HG02763 (cell line): ENCODE results near the gene EIF6.

Experiments
- ATAC-seq: cut with Tn5 transposase; IDR thresholded peaks from one replicate; pipeline ENCODE4 v1.9.1; 2021; ENCODE audit warnings: mild to moderate bottlenecking, moderate library complexity; ENCODE audit not compliant: unreplicated experiment

The EIF6 gene

GRCh38 chr20:35314816-35315631 is 30.5 kb upstream of the EIF6 start:
- ATAC-seq = no peak

DNA sequence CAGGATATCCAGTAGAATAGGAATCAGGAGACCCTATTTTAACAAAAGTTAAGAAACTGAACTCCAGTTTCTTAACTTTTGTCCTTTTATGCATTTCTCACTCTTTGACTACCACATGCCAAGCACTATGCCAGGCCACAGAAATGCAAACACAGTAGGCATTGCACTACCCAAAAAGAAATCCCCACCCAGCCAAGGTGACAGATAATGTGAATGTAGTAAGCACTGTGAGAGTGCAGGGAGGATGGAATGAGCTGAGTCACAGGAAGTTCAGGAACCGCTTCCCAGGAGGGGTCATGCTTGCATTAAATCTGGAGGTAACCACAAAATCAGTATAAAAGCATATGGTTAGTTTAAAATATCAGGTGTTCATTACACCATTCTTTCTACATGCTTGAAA is 27.7 kb upstream of the EIF6 start:
- ATAC-seq = no peak

DNA sequence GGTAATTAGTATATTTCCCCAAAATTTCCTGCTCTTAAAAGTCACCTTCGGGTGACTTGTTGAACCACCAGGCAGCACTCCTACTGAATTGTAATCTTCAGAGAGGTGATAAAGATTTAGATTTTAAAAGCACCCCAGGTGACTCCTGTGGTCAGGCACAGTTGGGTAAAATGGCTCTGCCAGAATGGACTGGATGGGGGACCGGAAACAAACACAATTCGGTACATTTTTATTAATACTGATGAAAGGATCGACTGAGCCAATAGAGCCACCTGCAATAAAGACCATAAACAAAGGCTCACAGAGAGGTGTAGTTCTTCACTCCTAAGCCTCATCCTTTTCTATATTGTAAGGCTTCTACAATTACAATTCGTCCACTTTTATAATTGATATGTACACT is 27.2 kb upstream of the EIF6 start:
- no peak for ATAC-seq

GRCh38 chr20:35311409-35311808 is 26.8 kb upstream of the EIF6 start:
- ATAC-seq = no peak

- ATAC-seq = no peak
Observed at GRCh38 chr20:35307666-35308653, 23.4 kb upstream of the EIF6 start.

- ATAC-seq = no peak
Observed at GRCh38 chr20:35306931-35307517, 22.5 kb upstream of the EIF6 start.

- no peak for ATAC-seq
Observed at GRCh38 chr20:35305682-35306556, 21.3 kb upstream of the EIF6 start.

DNA sequence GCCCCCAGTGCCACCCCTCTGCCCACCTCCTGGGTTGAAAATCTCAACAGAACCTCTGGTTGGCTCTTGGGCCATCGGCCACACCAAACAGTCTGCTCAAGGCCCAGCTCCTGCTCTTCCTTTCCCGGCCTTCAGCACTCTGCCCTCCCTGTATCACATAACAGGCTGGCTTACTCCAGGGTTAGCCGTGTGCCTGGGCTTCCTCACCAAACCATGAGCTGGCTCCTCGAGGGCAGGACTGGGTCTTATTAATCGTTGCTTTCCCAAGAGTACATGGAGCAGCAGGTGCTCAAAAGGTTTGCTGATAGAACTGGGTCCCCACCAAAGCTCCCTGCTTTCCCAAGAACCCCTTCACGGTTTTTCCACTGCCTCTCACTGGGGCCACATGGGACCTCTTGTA is 20.4 kb upstream of the EIF6 start:
- no peak for ATAC-seq

GRCh38 chr20:35303735-35304491 is 19.3 kb upstream of the EIF6 start:
- no peak for ATAC-seq

DNA sequence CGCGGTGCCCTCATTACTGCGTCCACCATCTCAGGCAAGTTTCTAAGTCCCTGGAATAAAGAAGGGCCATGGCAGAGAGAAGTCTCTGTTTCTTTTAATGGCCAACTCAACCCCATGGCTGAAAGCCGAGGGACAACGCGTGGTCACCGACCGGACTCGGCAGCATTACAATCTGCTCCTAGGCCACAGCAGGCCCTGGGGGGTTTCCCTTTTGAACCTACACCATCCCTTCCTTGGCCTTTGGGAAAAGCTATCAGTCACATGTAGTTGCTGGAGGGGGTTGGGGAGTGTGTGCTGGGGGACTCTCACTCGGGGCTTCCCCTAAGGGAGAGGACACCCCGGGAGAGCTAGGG is 18.8 kb upstream of the EIF6 start:
- no peak for ATAC-seq

- no peak for ATAC-seq
Observed at GRCh38 chr20:35302421-35303335, 18.1 kb upstream of the EIF6 start.

GRCh38 chr20:35301426-35301825 is 16.9 kb upstream of the EIF6 start:
- no peak for ATAC-seq

DNA sequence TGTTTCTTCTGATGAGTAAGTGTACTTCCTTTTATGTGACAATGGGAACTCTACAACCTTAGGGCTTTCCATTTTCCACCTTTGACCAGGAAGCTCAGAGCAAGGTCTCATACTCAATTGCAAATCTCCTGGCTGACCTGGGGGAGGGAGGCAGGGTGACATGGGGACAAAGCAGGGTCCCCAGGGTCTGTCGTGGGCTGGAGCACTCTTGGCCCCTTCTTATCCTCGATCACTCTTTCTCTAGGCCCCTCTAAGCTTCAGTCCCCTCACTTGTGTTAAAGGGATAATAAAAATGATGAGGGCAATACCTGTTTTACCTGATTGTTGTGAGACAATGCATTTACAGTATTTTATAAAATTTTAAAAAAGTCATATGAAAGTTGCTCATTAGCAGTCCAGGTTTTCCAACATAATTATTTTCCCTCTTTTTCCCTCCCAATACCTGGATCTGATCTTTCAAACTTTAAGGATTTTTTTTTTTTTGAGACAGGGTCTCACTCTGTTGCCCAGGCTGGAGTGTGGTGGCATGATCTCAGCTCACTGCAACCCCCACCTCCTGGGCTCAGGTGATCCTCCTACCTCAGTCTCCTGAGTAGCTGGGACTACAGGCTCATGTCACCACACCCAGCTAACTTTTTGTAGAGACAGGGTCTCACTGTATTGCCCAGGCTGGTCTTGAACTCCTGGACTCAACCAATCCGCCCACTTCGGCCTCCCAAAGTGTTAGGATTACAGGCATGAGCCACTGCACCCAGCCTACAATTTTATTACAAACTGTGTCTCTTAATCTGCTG is 16.1 kb upstream of the EIF6 start:
- ATAC-seq = no peak

GRCh38 chr20:35299780-35300179 is 15.2 kb upstream of the EIF6 start:
- no peak for ATAC-seq

- ATAC-seq = no peak
Observed at GRCh38 chr20:35298264-35298663, 13.7 kb upstream of the EIF6 start.

GRCh38 chr20:35297740-35298139 is 13.2 kb upstream of the EIF6 start:
- ATAC-seq = no peak

DNA sequence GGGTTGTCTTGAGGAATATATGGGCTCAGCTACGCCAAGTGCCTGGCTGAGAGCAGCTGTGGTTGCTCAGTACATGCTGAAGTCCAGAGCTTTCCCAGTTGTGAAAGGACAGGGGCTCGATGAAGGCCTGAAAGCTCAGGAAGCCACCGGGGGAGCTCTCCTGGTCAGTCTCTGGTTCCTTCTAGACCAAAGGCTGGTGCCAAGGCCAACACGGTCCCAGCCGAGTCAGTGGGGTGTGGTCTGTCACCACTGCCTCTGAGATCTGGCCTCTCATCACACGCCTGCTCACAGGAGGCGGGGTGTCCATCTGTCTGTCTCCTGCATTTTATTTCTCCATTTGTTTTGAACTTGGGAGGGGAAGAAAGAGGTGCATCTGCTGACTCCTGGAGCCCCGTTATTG is 12.6 kb upstream of the EIF6 start:
- no peak for ATAC-seq

GRCh38 chr20:35296101-35296554 is 11.6 kb upstream of the EIF6 start:
- no peak for ATAC-seq
